CD14-positive monocyte (primary cell): Measurements from ENCODE around the gene TPCN1. TPM values are rescaled to one million over a fixed set of nuclear protein-coding genes. Genes with fewer than 3 reads are reported as not detected.
A peak's percentile ranks its signal among the peaks of the same experiment; 100 is the strongest.

ENCODE experiments used
- DNase-seq, 3 donors: peaks; one replicate each; pipeline ENCODE4 v3.0.0-alpha.2; 2011 to 2022
- H2AFZ ChIP-seq: 2 replicates; pipeline ENCODE4 v1.6.0; 2012; ENCODE audit warnings: mild to moderate bottlenecking, low read depth, low read length, inconsistent platforms; ENCODE audit not compliant: insufficient read depth, poor library complexity, severe bottlenecking
- H3K27ac ChIP-seq, 2 donors: 1 replicate in 1 of 2; 2 replicates in 1 of 2; pipeline ENCODE4 v1.5.1; 2012 to 2013; ENCODE audit warnings: low read length in 2 of 2, control low read depth in 1 of 2, inconsistent platforms in 1 of 2, low read depth in 1 of 2, mild to moderate bottlenecking in 1 of 2
- H3K27me3 ChIP-seq, 2 donors: one replicate each; pipeline versions ENCODE4 v1.6.0 to v1.6.1; 2011 to 2013; ENCODE audit warnings: low read length in 2 of 2; ENCODE audit not compliant: control insufficient read depth in 2 of 2, insufficient read depth in 2 of 2
- H3K36me3 ChIP-seq, 2 donors: replicated peaks in 1 of 2; 1 replicate in 1 of 2; 2 replicates in 1 of 2; pipeline versions ENCODE4 v1.5.1 to v1.6.1; 2012 to 2013; ENCODE audit warnings: low read length in 2 of 2, control low read depth in 1 of 2, inconsistent platforms in 1 of 2, mild to moderate bottlenecking in 1 of 2; ENCODE audit not compliant: insufficient read depth in 2 of 2, control insufficient read depth in 1 of 2
- H3K4me1 ChIP-seq, 2 donors: 1 replicate in 1 of 2; 2 replicates in 1 of 2; pipeline versions ENCODE4 v1.5.1 to v1.6.1; 2012 to 2013; ENCODE audit warnings: low read length in 2 of 2, control low read depth in 1 of 2, inconsistent platforms in 1 of 2, mild to moderate bottlenecking in 1 of 2, moderate library complexity in 1 of 2; ENCODE audit not compliant: insufficient read depth in 2 of 2, control insufficient read depth in 1 of 2
- H3K4me2 ChIP-seq: replicated peaks from 2 replicates; pipeline ENCODE3; 2012; ENCODE audit warnings: low read length, moderate library complexity, mild to moderate bottlenecking; ENCODE audit not compliant: poor library complexity, severe bottlenecking; ENCODE audit errors: extremely low read depth
- H3K4me3 ChIP-seq, 3 experiments: fragments of 200-600 bp in 1 of 3; sonication (generic) in 1 of 3; replicated peaks in 1 of 3; 1 replicate in 2 of 3; 2 replicates in 1 of 3; pipeline ENCODE4 v1.5.1; 2011 to 2013; ENCODE audit warnings: low read length in 3 of 3, mild to moderate bottlenecking in 3 of 3, control low read depth in 2 of 3, low read depth in 2 of 3, inconsistent platforms in 1 of 3, moderate library complexity in 1 of 3
- H3K79me2 ChIP-seq: 2 replicates; pipeline ENCODE4 v1.6.0; 2012; ENCODE audit warnings: mild to moderate bottlenecking, control low read depth, inconsistent platforms, low read length, moderate library complexity; ENCODE audit not compliant: insufficient read depth
- H3K9ac ChIP-seq: 2 replicates; pipeline ENCODE4 v1.6.0; 2017; ENCODE audit warnings: low read length, mild to moderate bottlenecking; ENCODE audit not compliant: insufficient read depth, poor library complexity, severe bottlenecking
- H3K9me3 ChIP-seq, 2 donors: replicated peaks in 1 of 2; 1 replicate in 1 of 2; 2 replicates in 1 of 2; pipeline versions ENCODE4 v1.5.1 to v1.6.1; 2012 to 2013; ENCODE audit warnings: low read length in 2 of 2, control low read depth in 1 of 2; ENCODE audit not compliant: control insufficient read depth in 1 of 2, insufficient read depth in 1 of 2
- H4K20me1 ChIP-seq: 2 replicates; pipeline ENCODE4 v1.6.0; 2012; ENCODE audit warnings: mild to moderate bottlenecking, low read length, control low read depth, moderate library complexity; ENCODE audit not compliant: insufficient read depth
- H3K27ac Mint-ChIP-seq, 7 donors: one replicate each; pipeline ENCODE4 v1.8.0; 2020; ENCODE audit warnings: mild to moderate bottlenecking in 7 of 7, mixed read lengths in 7 of 7, moderate library complexity in 6 of 7, inconsistent platforms in 2 of 7
- H3K27me3 Mint-ChIP-seq, 3 donors: one replicate each; pipeline ENCODE4 v1.8.0; 2021 to 2022; ENCODE audit warnings: low read depth in 3 of 3, mild to moderate bottlenecking in 3 of 3, mixed read lengths in 3 of 3, moderate library complexity in 3 of 3, inconsistent platforms in 1 of 3
- H3K36me3 Mint-ChIP-seq, 2 donors: one replicate each; pipeline ENCODE4 v1.8.0; 2020; ENCODE audit warnings: mixed read lengths in 2 of 2, inconsistent platforms in 1 of 2, mild to moderate bottlenecking in 1 of 2
- H3K4me1 Mint-ChIP-seq: one replicate; pipeline ENCODE4 v1.8.0; 2020; ENCODE audit warnings: mild to moderate bottlenecking, mixed read lengths
- H3K4me3 Mint-ChIP-seq, 2 donors: one replicate each; pipeline ENCODE4 v1.8.0; 2020; ENCODE audit warnings: mild to moderate bottlenecking in 2 of 2, mixed read lengths in 2 of 2, moderate library complexity in 1 of 2
- H3K9me3 Mint-ChIP-seq, 7 donors: one replicate each; pipeline ENCODE4 v1.8.0; 2020 to 2022; ENCODE audit warnings: mixed read lengths in 7 of 7, mild to moderate bottlenecking in 6 of 7, moderate library complexity in 6 of 7, inconsistent platforms in 2 of 7
- WGBS: methylation state at CpG from one replicate; pipeline ENCODE4 v1.1.5; 2013; ENCODE audit warnings: missing lambda C conversion rate; ENCODE audit not compliant: insufficient coverage; 5-methylcytosine and 5-hydroxymethylcytosine counted together
- intact Hi-C, 2 donors: fragments of 100-400 bp; cut with micrococcal nuclease; formaldehyde crosslinking; loops; one replicate each; pipeline versions ENCODE4 v1.15.0 to v1.15.1; 2023
- polyA plus RNA-seq, 3 donors: library from polyadenylated mRNA; depleted of rRNA in 1 of 3; unstranded in 2 of 3; stranded (reverse) in 1 of 3; fragments of 300-500 nt in 2 of 3; fragments of >200 nt in 1 of 3; fragmentation: Illumina TruSeq in 2 of 3; gene quantifications; 1 replicate in 2 of 3; 2 replicates in 1 of 3; pipeline ENCODE4 v1.2.3, GENCODE V29; 2012 to 2021
- TF ChIP-seq, protein P1 (sequence below): fragments of 200-600 bp; IDR thresholded peaks from one replicate; pipeline ENCODE4 v1.8.0; 2022; ENCODE audit warnings: antibody characterized with exemption, mild to moderate bottlenecking

Gene TPCN1
- polyA plus RNA-seq, 3 donors = 20.4 to 110 (median 34.9) TPM

DNA sequence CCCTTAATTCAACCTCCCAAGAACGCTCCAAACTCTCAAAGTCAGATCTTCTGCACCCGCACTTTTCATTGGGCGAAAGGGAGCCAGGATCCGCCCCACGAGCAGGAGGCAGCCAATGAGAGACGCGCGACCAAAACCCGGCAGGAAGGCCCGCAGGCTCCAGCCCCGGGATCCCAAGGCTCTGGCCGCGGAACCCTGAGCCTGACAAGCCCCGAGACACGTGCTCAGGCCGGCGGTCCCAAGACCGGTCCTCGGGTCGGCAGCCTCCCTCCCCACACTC is 36.4 kb upstream of the TPCN1 start:
- H2AFZ ChIP-seq = peak overlapping the region; percentile 99
- peaks cover 30 to 46% of the 10 kb centered on the region in 2 donors for H3K36me3 Mint-ChIP-seq
- peak overlapping the region; percentile 94 for H3K4me2 ChIP-seq
- H3K9ac ChIP-seq = peak overlapping the region; percentile 99
- peak overlapping the region; percentile 83 to 91 (median 89) for H3K27ac Mint-ChIP-seq
- peak overlapping the region; percentile 90 to 96 for H3K4me3 Mint-ChIP-seq
- H4K20me1 ChIP-seq = peaks cover 32% of the 10 kb centered on the region
- peak overlapping the region; percentile 77 to 94 (median 83) for H3K4me3 ChIP-seq
- H3K4me1 Mint-ChIP-seq = peaks cover 30% of the 10 kb centered on the region
- H3K9me3 ChIP-seq = no peaks in the 10 kb centered on the region
- 0% methylated on average over 20 of the region's 20 CpGs for WGBS
- peaks cover 19 to 28% of the 10 kb centered on the region in 2 donors for H3K36me3 ChIP-seq
- peak; percentile 82 to 84 (median 83) for DNase-seq
- peaks cover 0 to 2% (median 0%) of the 10 kb centered on the region in 7 donors for H3K9me3 Mint-ChIP-seq
- peaks cover 0 to 3% (median 0%) of the 10 kb centered on the region in 3 donors for H3K27me3 Mint-ChIP-seq
- peak overlapping the region; percentile 82 to 98 for H3K27ac ChIP-seq
- peaks cover 69% of the 10 kb centered on the region for H3K79me2 ChIP-seq
- H3K4me1 ChIP-seq = peaks cover 18 to 34% of the 10 kb centered on the region in 2 donors
- H3K27me3 ChIP-seq = no peaks in the 10 kb centered on the region
- TF ChIP-seq, protein P1, sequence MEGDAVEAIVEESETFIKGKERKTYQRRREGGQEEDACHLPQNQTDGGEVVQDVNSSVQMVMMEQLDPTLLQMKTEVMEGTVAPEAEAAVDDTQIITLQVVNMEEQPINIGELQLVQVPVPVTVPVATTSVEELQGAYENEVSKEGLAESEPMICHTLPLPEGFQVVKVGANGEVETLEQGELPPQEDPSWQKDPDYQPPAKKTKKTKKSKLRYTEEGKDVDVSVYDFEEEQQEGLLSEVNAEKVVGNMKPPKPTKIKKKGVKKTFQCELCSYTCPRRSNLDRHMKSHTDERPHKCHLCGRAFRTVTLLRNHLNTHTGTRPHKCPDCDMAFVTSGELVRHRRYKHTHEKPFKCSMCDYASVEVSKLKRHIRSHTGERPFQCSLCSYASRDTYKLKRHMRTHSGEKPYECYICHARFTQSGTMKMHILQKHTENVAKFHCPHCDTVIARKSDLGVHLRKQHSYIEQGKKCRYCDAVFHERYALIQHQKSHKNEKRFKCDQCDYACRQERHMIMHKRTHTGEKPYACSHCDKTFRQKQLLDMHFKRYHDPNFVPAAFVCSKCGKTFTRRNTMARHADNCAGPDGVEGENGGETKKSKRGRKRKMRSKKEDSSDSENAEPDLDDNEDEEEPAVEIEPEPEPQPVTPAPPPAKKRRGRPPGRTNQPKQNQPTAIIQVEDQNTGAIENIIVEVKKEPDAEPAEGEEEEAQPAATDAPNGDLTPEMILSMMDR = no peak
- intact Hi-C loops = loop anchor here in 1 of 2 donors (10.0 kb wide), 1 partner anchor 280 kb away; the partner anchor contains the start of gene OAS1

DNA sequence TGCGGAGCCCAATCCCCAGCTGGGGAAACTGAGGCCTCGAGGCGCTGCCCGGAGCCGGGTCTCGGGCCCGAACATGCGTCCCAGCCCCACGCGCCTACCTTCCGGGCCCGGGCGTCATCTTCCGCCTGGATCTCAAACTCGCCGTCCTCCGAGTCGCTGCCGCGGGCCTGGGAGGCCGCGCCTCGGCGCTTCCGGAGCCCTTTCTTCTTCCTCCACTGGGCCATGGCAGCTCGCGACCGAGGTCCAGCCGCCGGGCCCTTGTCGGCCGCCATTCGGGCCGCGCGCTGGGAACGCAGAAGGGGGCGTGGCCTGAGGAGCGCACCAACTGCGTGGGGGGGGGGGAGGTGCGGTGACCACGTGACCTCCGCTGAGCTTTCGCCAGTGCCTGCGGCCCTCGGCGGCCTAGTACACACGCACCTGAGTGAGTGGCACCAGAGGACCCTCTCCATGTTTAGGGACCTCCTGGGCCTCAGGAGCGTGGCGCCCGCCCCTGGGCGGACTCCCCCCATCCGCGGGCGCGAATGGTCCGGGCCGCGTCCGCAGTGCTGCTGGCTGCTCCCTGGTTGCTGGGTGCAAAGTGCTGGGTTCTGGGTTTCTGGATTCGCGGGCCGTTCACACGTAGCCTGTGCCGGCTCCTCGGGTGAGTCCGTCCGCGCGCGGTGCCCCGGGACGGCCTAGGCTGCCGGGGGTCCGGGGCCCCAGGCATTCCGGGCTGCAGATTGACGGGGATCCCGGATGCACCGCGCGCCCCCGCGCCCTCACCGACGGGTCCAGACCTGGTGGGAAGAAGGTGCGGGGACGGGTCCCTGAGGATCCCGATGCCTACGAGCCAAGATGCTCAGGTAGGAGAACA is 35.9 kb upstream of the TPCN1 start, which contains the start of the genes DDX54 and RITA1:
Gene DDX54 (minus strand): TSS at position 299 of the 853 bp plus-strand sequence. CDS start 27 bp downstream, at position 272.
Gene RITA1 (plus strand): TSS at position 542 of the 853 bp plus-strand sequence. CDS start 1,026 bp downstream, outside the sequence.
- peak within 1 kb of the TSS; percentile 99 for H2AFZ ChIP-seq
- Mint-ChIP-seq H3K27me3 (peaks cover 0 to 3% (median 0%) of the 10 kb centered on the region in 3 donors), H3K4me1 (peaks cover 30% of the 10 kb centered on the region), H3K36me3 (peaks cover 25 to 45% of the 10 kb centered on the region in 2 donors), H3K4me3 (peak within 1 kb of the TSS; percentile 90 to 96), H3K9me3 (peaks cover 0 to 2% (median 0%) of the 10 kb centered on the region in 7 donors), H3K27ac (peak within 1 kb of the TSS; percentile 83 to 91 (median 89))
- TF ChIP-seq, protein P1 = no peak
- no peaks in the 10 kb centered on the region for H3K27me3 ChIP-seq
- intact Hi-C loops = loop anchor here in 1 of 2 donors (10.0 kb wide), 1 partner anchor 281 kb away; the partner anchor contains the start of gene OAS1
- peak within 1 kb of the TSS; percentile 94 for H3K4me2 ChIP-seq
- peak within 1 kb of the TSS; percentile 99 for H3K9ac ChIP-seq
- H4K20me1 ChIP-seq = peaks cover 29% of the 10 kb centered on the region
- peak; percentile 65 to 78 (median 74) for DNase-seq
- H3K79me2 ChIP-seq = peaks cover 69% of the 10 kb centered on the region
- H3K36me3 ChIP-seq = peaks cover 14 to 26% of the 10 kb centered on the region in 2 donors
- peaks cover 18 to 34% of the 10 kb centered on the region in 2 donors for H3K4me1 ChIP-seq
- under 1% methylated on average over 84 of the region's 89 CpGs for WGBS
- H3K4me3 ChIP-seq = peak within 1 kb of the TSS; percentile 77 to 94 (median 83)
- H3K27ac ChIP-seq = peak within 1 kb of the TSS; percentile 82 to 98
- no peaks in the 10 kb centered on the region for H3K9me3 ChIP-seq
